T-helper 2 cell (primary cell): ENCODE results near the gene QPCT.
"Not testable (repeated sequence)": the region's sequence is repeated elsewhere in the genome, so short reads cannot be mapped to it uniquely, and the experiment has no call there.

Experiments
- DNase-seq, 5 experiments: peaks; one replicate each; pipeline versions ENCODE4 v3.0.0 to v3.0.0-alpha.2; 2012 to 2022
- total RNA-seq, 2 donors: gene quantifications; one replicate each; lab custom pipeline; 2026; lab: John Stamatoyannopoulos, UW

Gene QPCT
- 0.94 to 2.0 reads per million in 2 donors for total RNA-seq

DNA sequence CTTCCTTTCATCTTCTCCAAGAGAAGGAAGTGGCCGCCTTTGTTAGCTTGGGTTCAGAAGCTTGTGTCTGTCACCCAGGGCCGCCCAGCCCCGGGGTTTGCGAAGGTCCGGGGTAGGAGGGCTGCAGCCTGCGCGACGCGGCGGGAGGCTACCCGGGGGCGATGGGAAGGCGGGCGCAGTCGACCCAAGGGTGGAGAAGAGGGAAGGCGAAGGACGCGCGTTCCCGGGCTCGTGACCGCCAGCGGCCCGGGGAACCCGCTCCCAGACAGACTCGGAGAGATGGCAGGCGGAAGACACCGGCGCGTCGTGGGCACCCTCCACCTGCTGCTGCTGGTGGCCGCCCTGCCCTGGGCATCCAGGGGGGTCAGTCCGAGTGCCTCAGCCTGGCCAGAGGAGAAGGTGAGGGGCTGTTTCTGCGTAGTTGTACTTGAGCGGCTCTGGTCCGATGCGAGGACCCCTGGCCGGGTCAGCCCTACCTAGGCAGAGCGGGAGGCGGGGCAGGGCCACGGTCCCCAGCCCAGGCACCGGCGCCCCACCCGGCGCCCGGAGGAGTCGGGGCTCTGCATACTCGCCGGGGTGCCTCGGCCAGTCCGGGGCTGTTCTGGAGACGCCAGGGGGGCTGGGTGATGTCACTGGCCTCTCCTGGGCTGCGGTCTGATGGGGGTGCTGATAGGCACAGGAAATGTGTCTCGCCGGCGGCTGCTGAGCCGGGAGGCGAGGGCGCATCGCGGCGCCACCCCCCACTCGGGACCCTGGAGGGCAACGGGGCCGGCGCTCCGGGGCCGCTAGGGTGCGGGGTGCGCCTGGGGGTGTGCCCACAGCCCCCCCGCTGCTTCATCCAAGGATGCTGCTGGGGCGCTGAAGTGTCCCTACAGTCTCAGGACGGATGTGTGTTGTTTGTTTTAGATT is at the start of gene QPCT:
QPCT (plus strand) TSS at position 178 of the 909 bp plus-strand sequence; CDS start at position 280, 102 bp downstream.
- DNase-seq: peak in 4 of 5 experiments; percentile 26 to 87 (median 46)

DNA sequence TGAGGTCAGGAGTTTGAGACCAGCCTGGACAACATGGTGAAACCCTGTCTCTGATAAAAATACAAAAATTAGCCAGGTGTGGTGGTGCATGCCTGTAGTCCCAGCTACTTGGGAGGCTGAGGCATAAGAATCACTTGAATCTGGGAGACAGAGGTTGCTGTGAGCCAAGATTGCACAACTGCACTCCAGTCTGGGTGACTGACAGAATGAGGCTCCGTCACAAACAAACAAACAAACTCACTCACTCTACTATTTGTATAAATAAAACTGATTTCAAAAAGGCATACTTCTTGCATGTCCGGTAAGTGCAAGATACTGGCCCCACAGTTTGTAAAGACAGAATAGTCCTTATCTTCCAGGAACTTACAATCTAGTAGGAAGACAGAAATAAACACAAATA is 49.6 kb upstream of the QPCT start:
- DNase-seq: not testable (repeated sequence)

DNA sequence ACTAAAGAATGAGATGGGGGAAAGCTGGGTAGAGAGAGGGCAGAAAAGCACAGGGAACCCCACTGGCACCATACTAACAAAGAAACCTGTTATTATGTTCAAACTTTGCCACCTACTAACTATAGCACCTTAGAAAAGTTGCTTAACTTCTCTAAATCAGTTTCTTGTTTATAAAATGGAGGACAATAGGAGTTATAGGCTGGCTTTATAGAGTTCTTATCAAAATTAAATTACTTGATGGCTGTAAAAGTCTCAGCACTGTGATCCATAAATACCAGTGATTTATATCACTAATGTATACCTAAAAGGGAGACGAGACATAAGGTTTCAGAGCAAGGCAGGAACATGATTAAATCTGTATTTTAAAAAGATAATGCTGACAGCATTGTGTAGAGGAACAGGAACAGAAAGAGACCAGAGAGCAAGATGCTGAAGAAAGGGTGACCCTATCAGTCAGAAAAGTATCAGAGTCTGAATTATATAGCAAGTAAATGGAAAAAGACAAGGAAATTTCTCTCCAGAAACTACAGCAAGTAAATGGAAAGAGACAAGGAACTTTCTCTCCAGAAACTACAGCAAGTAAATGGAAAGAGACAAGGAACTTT is 48.9 kb upstream of the QPCT start:
- DNase-seq: no peak

DNA sequence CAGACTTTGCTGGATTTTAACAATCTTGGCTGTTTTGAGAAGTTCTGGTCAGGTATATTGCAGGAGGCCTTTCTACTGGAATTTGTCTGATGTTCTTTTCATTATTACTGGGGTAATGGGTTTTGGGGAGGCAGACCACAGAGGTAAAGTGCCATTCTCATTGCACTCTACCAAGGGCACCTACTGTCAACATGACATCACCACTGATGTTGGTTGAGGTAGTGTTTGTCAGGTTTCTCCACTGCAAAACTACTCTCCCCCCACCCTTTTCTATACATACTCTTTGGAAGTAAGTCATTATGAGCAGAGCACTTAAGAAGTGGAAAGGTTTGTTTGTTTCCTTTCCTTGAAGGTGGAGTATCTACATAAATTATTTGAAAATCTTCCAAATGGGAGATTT is 46.8 kb upstream of the QPCT start:
- no peak for DNase-seq

DNA sequence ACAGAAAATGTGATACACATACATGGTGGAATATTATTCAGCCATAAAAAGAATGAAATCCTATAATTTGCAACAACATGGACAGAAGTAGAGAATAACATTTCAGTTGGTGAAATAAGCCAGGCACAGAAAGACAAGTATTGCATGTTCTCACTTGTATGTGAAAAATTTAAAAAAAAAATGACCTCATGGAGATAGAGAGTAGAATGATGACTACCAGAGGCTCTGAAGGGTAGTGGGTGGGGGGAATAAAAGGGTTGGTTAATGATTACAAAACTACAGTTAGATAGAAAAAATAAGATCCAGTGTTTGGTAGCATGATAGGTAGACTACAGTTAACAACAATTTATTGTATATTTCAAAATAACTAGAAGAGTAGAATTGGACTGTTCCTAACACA is 44.3 kb upstream of the QPCT start:
- no peak for DNase-seq

DNA sequence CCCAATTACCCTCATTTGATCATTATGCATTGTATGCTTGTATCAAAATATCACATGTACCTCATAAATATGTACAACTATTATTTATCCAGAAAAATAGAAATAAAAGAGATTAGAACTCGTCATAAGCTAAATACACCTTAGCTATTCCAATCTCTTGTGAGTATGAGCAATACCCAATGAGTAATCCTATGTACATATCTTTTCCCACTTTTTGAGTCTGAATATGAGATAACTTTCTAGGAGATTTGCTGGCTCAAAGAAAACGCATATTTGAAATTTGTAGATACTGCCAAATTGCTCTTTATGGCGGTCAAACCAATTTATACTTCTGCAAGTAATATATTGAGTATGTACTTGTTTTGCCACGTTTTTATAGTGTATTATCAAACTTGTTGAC is 43.9 kb upstream of the QPCT start:
- no peak for DNase-seq

DNA sequence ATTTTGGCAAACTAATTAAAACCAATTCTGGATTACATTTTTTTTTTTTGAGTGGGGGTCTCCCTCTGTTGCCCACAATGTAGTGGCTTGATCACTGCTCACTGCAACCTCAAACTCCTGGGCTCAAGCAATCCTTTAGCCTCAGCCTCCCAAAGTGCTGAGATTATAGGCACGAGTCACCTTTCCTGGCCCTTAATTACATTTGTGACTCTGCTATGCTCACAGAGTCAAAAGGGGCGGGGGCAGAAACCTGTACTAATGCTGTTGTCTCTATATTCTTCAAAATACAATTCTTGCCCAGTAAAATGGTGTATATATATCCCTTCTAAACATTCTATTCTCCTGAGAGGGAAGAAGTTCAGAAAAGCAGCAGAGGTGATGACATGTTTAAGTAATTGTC is 43.0 kb upstream of the QPCT start:
- no peak for DNase-seq

DNA sequence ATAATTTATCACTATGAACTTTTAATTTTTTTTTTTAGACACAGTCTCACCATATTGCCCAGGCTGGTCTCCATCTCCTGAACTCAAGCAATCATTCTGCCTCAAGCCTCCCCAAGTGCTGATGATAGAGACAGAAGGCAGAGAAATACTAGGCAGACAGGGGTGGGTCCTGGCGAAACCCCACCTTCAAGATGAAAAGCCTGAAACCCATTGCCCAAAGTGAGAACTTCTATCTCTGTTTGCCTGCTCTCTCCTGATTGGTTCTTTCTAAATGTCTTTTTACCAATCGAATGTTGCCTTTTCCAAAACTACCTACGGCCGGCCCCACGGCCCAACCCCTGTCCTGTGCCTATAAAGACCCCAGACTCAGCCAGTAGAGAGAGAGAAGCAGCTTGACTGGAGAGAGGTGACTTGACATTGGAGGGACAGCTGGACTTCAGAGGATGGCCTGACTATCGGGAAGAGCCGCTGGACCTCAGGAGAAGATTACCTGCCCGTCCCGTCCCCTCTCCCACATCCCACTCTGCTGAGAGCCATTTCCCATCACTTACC is 41.7 kb upstream of the QPCT start:
- no peak for DNase-seq

DNA sequence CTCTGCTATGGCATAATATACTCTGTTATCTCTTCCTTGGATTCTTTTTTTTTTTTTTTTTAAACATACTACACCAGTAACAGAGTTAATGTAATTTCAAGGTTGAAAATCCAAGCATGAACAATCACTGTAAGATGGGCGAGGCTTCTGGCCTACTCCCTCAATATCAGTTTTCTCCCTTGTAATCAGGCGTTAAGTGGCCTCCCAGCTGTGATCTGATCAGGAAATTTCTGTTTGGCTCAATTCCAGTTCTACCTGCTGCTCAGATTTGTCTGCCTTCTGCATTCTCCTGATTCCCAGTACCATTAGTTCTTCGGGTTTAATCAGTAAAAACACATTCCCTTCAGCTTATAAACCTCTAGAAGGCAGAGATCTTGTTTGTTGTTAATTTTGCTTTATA is 38.4 kb upstream of the QPCT start:
- no peak for DNase-seq

DNA sequence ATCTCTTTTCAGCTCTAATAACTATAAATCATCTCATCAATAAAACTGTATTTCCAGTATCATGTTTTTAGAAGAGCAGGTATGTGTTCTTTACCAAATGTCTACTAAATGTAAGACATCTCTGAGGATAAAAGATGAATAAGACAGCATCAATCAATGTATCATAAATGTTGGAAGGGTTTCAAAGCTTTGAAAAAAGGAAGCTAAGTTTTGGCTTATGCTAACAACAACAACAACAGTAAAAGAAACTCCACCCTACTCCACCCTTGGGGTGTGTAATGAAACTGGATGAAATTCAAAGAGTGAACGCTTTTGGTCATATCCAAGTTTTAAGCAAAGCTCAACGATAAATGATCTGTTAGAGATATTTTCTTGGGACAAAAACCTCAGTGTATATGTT is 36.9 kb upstream of the QPCT start:
- no peak for DNase-seq

DNA sequence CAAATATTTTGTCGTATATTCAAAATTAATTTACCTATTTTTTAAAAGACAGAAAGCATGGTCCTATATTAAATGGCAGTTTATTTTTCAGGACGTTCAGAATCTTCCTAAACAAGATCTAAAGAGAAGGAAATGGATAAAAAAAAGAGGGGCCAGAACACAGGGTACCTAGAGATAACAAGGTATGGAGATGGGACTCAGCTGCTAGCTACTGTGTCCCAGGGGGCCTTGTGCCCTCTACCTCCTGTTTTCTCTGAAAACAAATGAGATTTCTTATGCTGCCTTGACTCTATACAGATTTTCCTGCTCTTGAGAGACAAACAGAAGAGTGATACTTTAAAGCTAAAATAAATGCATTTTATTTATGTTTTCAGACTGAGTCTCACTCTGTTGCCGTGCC is 29.1 kb upstream of the QPCT start:
- no peak for DNase-seq

DNA sequence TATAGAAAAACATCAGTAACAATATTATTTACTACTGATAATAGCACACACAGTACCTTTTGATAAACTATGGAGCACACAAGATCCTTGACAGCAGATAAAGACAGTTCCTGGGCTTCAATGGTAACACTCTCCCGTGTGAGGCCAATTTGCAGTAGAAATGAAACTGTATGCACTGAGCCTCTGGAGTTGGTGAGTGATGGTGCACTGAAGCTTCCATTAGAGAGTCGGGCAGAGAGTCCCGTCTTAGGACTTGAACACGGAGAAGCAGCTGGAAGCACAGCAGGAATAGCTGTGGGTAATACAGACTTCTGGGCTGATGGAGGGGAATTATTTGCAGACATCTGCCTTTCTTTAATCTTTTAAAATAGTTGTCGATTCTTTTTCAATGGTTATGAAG is 28.2 kb upstream of the QPCT start:
- DNase-seq: no peak

DNA sequence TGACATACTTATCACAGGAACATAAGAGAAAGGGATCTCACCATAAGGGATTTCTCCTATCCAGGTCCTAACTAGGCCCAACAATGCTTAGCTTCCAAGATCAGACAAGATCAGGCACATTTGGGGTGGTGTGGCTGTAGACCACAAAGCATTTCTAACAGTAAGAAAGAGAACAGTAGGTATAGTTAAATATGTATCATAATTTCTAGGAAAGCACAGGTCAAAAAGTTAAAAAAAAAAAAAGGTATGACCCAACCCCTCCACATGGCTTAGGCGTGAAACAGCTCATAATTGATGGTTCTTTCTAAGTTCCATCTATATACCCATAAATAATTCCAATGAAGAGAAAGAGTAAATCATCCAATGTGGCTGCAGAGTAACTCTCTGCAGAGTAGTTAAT is 26.7 kb upstream of the QPCT start:
- no peak for DNase-seq

DNA sequence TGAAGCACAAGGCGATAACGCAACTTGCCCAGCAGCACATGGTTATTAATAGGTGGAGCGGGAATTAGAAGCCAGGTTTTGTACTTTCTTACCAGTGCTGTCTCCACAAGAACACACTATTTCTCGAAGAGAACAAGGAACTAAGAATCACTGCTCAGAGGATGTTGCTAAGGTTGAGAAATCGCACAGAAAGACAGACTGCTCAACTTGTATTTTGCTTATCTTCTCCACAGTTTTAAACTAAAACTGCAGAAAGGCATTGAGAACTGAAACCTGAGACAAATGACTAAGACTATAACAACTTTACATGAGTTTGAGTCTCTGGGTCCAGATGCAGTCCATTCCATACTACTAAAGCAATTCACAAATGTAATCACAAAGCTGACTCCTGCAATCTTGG is 26.0 kb upstream of the QPCT start:
- DNase-seq: peak in 1 of 5 experiments; percentile 4

DNA sequence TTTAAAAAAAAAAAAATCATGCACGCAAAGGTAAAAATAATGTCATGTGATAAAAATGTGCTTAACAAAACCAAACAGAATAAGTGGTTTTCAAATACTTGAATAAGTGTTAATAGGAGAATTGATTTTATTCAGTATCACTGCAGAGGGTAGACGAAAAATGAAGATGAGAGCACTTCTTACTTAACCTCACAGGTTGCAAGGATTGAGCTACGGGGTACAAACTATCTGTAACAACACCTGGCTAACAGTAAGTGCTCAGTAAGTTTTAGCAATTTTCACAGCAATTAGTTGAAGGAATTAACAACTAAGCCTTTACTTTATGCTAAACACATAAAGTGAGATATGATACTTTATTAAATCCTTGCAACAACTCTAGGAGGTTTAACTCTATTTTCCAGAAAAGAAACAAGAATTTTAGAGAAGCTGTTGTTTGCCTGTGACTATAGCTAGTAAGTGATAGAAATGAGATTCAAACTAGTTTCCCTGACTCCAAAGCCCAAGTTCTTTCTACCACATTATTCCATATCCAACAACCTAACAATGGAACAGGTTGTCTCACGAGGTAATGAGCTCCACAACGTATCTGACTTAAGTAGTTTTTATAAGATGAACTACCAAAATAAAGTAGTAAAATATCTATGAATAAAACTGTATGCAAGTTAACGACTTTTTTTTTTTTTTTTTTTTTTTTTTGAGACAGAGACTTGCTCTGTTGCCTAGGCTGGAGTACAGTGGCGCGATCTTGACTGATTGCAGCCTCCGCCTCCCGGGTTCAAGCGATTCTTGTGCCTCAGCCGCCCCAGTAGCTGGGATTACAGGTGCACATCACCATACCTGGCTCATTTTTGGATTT is 24.4 kb upstream of the QPCT start:
- DNase-seq: no peak

DNA sequence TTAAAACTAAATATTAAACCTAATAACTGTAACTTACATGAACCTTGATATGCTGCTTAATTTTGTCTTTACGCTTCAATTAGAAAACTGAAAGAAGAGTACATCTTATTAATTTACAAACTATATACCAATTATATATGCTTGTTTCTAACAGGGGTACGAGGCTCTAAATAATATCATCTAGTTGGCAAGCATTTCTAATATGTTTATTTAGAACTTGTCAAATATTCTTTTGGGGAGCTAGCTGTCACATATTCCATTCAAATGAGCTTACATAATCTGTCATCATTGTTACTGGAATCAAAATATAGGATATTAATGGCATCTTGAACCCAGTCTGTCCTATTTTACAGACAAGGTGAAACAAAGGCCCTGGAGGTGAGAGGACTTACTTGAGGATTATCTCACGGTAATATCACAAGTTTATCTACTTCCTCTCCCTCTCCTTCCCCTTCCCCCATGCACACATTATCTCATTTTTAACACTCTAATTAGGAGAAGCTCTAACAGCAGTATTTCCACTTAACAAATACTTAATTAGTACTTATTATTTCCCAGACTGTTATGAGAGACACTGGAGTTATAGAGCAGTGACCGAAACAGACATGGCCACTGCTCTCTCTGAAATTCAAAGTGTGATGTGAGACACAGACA is 23.3 kb upstream of the QPCT start:
- DNase-seq: no peak

DNA sequence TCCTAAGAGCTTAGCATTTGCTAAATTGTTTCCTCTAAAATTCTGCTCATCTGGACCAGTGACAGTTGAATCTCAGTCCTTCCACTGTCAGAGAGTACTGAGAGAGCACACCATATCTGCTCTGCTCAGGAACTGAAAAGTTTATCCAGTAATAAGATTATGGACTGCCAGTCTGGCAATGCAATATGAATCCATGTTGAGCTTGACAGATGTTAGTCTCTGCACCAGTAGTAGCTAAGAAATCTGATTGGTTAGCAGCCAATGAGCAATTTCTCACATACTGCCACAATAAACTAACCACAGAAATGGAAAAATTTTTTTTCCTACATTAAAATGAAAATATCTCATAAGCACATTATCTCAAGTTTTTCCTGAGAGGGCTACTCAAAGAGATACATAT is 22.1 kb upstream of the QPCT start:
- peak in 1 of 5 experiments; percentile 12 for DNase-seq

DNA sequence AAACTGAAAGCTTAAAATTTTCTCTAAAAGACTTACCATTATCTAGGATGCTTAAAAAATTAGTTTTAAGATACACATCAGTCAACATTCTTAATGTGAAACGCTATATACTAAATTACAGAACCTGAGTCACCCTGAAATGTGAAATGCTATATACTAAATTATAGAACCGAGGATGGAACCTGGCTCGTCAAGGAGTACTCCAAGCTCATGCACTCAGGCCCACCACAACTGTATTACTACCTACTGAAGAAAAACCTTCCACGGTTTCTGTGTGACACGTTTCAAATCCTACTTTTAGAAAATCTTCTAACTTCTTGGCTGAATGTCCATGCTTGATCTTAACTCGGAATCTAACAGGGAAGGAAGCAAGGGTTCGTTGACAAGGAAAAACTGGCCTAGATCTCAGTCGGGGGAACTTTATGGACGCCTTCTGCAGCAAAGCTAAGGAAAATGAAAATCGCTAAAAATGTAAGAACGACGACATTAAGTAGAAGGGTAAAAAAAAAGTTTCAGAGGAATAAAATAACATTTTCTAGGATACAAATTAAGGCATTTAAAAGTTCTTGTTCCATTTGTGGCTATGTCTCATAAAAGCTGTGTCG is 21.2 kb upstream of the QPCT start:
- DNase-seq: no peak

DNA sequence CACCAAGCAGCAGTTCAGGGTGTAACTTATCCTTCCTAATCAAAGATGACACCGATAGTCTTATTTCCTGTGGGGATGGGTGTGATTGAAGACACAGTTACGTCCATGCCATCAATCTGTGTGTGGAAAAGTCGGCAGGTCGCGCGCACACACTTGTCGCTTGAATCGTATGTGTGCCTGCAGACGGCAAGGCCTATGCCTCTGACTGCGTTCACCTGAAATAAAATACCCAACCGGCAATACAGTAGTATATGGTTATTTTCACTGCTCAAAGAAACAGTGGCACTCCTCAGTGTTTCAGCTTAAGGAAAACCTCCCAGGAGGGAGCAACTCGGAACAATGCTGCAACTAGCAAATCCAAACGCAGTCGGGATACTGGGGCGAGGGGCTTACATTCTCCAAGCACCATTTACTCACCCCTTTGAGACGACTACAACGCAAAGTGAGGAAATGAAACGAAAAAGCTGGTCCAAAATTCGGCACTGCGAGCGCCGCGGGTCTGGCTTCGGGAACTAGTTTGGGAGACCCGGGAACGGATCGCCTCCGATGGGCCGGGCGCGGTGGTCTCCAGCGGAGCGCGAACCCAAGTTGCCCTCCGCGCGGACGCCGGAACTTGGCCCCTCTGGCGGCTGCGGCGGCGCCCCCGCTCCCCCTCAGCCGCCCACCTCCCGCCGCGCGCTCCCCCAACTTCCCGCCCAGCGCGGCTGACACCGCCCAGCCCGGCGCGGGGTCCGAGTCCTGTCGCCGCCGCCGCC is 20.5 kb upstream of the QPCT start:
- DNase-seq: peak in 4 of 5 experiments; percentile 12 to 68 (median 44)

DNA sequence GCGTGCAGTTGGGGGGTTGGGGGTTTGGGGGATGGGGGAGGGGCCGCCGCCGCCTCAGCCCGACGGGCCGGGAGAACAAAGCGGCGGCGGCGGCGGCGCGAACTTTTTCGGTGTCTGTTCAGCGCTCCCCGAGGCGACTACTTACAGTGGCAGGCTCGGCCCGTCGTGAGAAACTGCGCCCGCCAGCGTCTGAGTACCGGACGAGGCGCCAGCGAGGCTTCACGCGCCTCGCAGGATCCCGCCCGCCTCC is 20.0 kb upstream of the QPCT start:
- peak in 1 of 5 experiments; percentile 63 for DNase-seq
